Esophagus (tissue), 2 donors: ENCODE measurements around the gene ZNF783. TPM values are rescaled to one million over a fixed set of nuclear protein-coding genes. Genes with fewer than 3 reads are reported as not detected.

ENCODE experiments used
- H3K27ac ChIP-seq, 2 donors: one replicate each; pipeline ENCODE4 v1.5.1; 2013; ENCODE audit warnings: low read depth in 2 of 2, mild to moderate bottlenecking in 2 of 2, inconsistent platforms in 1 of 2, low read length in 1 of 2, moderate library complexity in 1 of 2
- H3K27me3 ChIP-seq, 2 donors: one replicate each; pipeline ENCODE4 v1.6.1; 2013; ENCODE audit warnings: low read length in 2 of 2, control low read depth in 1 of 2, mild to moderate bottlenecking in 1 of 2; ENCODE audit not compliant: insufficient read depth in 2 of 2, control insufficient read depth in 1 of 2
- H3K36me3 ChIP-seq, 2 donors: one replicate each; pipeline ENCODE4 v1.6.1; 2013; ENCODE audit warnings: low read length in 1 of 2; ENCODE audit not compliant: control insufficient read depth in 2 of 2, insufficient read depth in 2 of 2
- H3K4me1 ChIP-seq, 2 donors: one replicate each; pipeline ENCODE4 v1.6.1; 2013; ENCODE audit warnings: low read length in 1 of 2; ENCODE audit not compliant: control insufficient read depth in 2 of 2, insufficient read depth in 2 of 2
- H3K4me3 ChIP-seq, 2 donors: one replicate each; pipeline ENCODE4 v1.5.1; 2013; ENCODE audit warnings: low read length in 2 of 2, mild to moderate bottlenecking in 2 of 2, low read depth in 1 of 2, moderate library complexity in 1 of 2
- H3K9me3 ChIP-seq, 2 donors: one replicate each; pipeline ENCODE4 v1.6.1; 2013; ENCODE audit warnings: mild to moderate bottlenecking in 2 of 2, low read depth in 1 of 2, low read length in 1 of 2, moderate library complexity in 1 of 2; ENCODE audit not compliant: control insufficient read depth in 2 of 2, insufficient read depth in 1 of 2
- WGBS, 2 donors: extraction: QIAGEN DNeasy Blood & Tissue Kit; methylation state at CpG; one replicate each; pipeline ENCODE4 v1.1.7; 2013; 5-methylcytosine and 5-hydroxymethylcytosine counted together
- polyA plus RNA-seq, 2 donors: library from polyadenylated mRNA; stranded (reverse); fragments of 200-250 nt; gene quantifications; one replicate each; pipeline ENCODE4 v1.2.3, GENCODE V29; 2013
- donor health status: healthy with polysubstance abuse.
- donor health status: Bipolar disorder and iron deficiency.

The ZNF783 gene
- polyA plus RNA-seq: 1 to 10 TPM; 4.2 to 7.9 TPM

DNA sequence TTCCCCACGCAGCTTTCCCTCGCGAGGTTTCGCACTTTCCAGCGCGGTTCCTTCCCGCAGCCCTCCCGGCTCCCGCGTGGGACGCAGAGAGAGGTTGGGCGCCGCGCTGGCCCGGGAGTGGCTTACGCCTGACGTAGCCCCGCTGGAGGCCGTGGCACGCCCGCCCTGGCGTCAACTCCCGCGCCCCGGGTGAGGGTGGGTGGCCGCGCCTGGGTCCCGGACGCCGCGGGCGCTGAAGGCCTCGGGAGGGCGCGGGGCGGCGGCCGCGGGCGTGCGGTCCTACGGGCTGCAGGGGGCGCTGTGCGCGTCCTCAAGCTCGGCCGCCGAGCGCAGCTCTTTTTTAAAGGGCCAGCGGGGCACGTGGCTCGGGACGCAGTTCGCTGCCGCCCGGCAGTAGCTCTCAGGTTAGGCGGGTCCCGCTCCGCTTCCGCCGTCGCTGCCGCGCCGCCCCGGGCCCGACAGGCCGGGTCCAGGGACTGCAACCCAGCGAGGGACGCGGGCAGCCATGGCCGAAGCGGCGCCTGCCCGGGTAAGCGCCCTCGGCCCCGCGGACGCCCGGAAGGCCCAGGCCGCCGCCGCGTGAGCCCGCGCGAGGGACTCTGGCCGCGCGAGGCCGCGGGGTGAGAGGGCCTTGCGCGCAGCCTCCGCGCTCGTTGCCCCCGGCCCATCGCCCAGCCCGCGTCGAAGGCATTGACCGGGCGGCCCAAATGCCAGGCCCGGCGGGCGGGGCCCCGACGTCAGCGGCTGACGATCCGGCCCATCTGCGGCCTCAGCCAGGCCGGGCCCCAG, at the start of gene ZNF783:
ZNF783 (plus strand) TSS at position 368 of the 789 bp plus-strand sequence; CDS start at position 506, 138 bp downstream.
- Histone ChIP-seq H3K4me3 (peak within 1 kb of the TSS; percentile 61 to 67), H3K27me3 (no peaks in the 10 kb centered on the region), H3K36me3 (peaks cover 0 to 9% of the 10 kb centered on the region in 2 donors), H3K9me3 (no peaks in the 10 kb centered on the region), H3K27ac (peak within 1 kb of the TSS; percentile 80 to 95), H3K4me1 (no peaks in the 10 kb centered on the region)
- WGBS, 2 donors: 1% methylated on average over 83 to 115 of the region's 115 CpGs

DNA sequence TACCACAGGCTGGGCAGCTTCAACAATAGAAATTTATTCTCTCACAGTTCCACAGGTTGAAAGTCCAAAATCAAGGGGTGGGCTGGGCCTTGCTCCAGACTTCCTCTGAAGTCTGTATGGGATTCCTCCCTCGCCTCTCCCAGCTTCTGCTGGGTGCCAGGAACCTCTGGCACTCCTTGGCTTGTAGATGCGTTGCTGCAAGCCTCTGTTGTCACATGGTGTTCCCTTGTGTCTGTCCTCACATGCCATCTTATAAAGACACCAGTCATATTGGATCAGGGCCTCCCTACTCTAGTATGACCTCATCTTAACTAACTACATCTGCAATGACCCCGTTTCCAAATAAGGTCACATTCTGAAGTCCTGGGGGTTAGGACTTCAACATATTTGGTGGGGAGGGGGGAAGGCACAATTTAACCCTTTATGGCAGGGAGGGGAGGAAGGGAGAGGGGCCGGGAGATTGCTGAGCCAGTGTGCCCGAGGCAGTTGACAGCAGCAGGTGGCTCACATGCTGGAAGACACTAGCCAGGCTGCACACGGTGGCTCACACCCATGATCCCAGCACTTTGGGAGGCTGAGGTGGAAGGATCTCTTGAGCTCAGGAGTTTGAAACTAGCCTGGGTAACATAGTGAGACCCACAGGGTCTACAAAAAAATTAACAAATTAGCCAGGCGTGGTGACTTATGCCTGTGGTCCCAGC, 47.8 kb upstream of the ZNF783 start:
- WGBS, 2 donors: 68 to 77% methylated on average over 7 of the region's 7 CpGs
- H3K27ac ChIP-seq: no peak overlapping the region
- no peaks in the 10 kb centered on the region for H3K9me3 ChIP-seq
- no peaks in the 10 kb centered on the region for H3K27me3 ChIP-seq
- H3K36me3 ChIP-seq: peaks cover 31 to 59% of the 10 kb centered on the region in 2 donors
- no peaks in the 10 kb centered on the region for H3K4me1 ChIP-seq
- H3K4me3 ChIP-seq: no peak overlapping the region

DNA sequence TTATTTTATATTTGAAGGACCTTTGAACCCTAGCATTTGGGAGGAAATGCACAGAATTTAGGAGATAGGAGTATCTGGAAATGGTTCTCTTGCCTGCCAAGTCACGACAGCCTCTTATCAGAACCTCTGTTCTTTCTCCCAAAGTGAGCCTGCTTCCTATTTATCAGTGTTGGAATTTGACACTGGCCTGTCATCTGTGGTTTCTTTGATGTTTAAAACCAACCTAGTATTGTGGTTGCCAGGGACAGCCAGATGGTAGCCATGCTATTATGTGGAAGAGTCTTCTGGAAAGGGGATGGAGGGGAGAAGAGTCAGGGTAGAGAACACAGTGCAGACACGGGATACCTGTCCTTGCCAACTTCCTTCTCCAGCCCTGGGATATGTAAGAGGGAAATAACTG, 45.6 kb upstream of the ZNF783 start:
- H3K27ac ChIP-seq: no peak overlapping the region
- no peaks in the 10 kb centered on the region for H3K4me1 ChIP-seq
- peaks cover 24 to 55% of the 10 kb centered on the region in 2 donors for H3K36me3 ChIP-seq
- WGBS, 2 donors: 77 to 86% methylated on average over 2 of the region's 2 CpGs
- no peaks in the 10 kb centered on the region for H3K27me3 ChIP-seq
- H3K9me3 ChIP-seq: no peaks in the 10 kb centered on the region
- H3K4me3 ChIP-seq: no peak overlapping the region

DNA sequence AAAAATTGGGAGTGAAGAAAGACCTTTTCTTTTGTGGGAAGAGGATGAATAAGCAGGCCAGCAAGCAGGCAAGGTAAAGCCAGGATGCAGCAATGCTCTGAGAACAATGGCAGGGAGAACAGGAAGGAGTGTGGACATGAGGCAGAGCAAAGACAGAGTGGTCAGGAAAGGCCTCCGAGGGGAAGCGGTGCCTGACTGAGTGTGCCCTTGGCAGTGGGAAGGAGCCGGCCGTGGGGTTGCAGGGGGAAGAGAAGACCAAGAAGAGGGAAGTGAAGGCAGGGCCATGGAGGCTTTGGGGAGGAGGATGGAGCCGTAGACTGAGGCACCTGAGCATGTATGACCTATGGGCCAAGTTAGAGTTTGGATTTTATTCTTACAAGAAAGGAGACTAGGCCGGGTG, 44.4 kb upstream of the ZNF783 start:
- no peak overlapping the region for H3K27ac ChIP-seq
- peaks cover 26 to 53% of the 10 kb centered on the region in 2 donors for H3K36me3 ChIP-seq
- WGBS, 2 donors: 87% methylated on average over 6 of the region's 6 CpGs
- H3K4me3 ChIP-seq: no peak overlapping the region
- H3K4me1 ChIP-seq: no peaks in the 10 kb centered on the region
- H3K27me3 ChIP-seq: no peaks in the 10 kb centered on the region
- no peaks in the 10 kb centered on the region for H3K9me3 ChIP-seq

DNA sequence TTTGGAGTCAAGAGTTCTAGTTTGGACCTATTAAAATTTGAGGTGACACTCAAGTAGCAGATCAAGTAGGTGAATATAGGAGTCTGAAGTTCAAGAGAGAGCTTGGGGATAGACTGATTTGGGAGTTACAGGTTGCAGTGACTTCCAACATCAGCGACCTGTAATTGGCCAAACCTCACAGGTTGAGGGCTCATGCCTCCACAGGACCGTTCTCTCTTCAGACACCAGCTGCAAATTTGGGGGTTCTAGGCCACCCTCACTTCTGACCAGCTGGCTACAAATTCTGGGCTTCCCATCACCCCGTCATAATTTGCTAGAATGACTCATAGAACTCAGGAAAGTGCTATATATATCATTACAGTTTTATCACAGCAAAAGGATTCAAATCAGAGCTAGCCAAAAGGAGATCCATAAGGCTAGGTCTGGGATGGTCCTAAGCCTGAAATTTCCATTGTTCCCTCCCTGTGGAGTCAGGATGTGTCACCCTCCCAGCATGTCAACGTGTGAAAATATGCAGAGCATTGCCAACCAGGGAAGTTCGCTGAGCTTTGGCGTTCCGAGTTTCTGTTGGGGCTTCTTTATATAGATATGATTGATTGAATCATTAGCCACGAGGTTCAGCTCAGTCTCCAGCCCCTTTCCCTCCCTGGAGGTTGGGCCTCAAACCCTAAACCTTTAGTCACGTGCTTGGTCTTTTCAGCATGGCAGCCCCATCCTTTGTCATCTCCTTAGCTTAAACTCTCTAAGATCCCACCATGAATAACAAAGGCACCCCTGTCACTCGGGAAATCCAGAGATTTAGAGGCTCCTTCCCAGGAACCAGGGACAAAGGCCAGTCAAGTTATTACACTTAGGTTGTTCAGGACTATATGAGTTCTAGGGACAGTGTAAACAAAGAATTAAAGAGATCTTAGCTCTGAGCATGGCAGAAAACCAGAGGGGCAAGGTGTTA, 43.3 kb upstream of the ZNF783 start:
- peaks cover 19 to 45% of the 10 kb centered on the region in 2 donors for H3K36me3 ChIP-seq
- no peaks in the 10 kb centered on the region for H3K4me1 ChIP-seq
- 86% methylated on average over 10 of the region's 10 CpGs for WGBS, 2 donors
- H3K9me3 ChIP-seq: no peaks in the 10 kb centered on the region
- no peak overlapping the region for H3K4me3 ChIP-seq
- no peaks in the 10 kb centered on the region for H3K27me3 ChIP-seq
- H3K27ac ChIP-seq: no peak overlapping the region

DNA sequence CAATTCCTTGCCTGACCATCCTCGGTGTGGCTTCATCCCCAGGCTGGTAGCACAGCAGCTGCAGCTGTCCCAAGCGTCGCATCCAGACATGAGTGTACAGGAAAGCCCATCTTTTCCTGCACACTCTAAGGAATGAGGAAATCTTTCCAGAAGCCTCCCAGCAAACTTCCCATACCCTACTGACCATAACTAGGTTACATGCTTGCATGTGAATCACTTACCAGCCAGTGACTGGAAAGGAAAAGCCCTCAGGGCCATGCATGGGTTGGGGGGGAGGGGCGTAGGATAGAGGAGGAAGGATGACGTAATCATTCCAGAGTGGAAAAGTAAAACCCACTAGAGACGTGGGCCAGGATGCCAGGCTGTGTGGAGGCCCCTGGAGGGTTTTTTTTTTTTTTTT, 41.5 kb upstream of the ZNF783 start:
- H3K27me3 ChIP-seq: no peaks in the 10 kb centered on the region
- no peak overlapping the region for H3K4me3 ChIP-seq
- H3K27ac ChIP-seq: no peak overlapping the region
- H3K36me3 ChIP-seq: peaks cover 15 to 45% of the 10 kb centered on the region in 2 donors
- 70 to 79% methylated on average over 6 of the region's 6 CpGs for WGBS, 2 donors
- H3K4me1 ChIP-seq: no peaks in the 10 kb centered on the region
- H3K9me3 ChIP-seq: no peaks in the 10 kb centered on the region

GRCh38 chr7:149223176-149223575, 38.8 kb upstream of the ZNF783 start:
- Histone ChIP-seq H3K9me3 (no peaks in the 10 kb centered on the region), H3K27me3 (no peaks in the 10 kb centered on the region), H3K4me1 (no peaks in the 10 kb centered on the region), H3K4me3 (no peak overlapping the region), H3K27ac (no peak overlapping the region), H3K36me3 (peaks cover 11 to 31% of the 10 kb centered on the region in 2 donors)
- whole genome bisulfite sequencing, 2 donors: 95 to 97% methylated on average over 8 of the region's 8 CpGs

- Histone ChIP-seq H3K4me3 (no peak overlapping the region), H3K4me1 (no peaks in the 10 kb centered on the region), H3K27ac (no peak overlapping the region), H3K27me3 (no peaks in the 10 kb centered on the region), H3K9me3 (no peaks in the 10 kb centered on the region), H3K36me3 (peaks cover 11 to 27% of the 10 kb centered on the region in 2 donors)
- 97 to 98% methylated on average over 32 to 39 of the region's 39 CpGs for WGBS, 2 donors
Measured at GRCh38 chr7:149223761-149224160, 38.2 kb upstream of the ZNF783 start.

GRCh38 chr7:149224352-149224751, 37.6 kb upstream of the ZNF783 start:
- H3K27ac ChIP-seq: no peak overlapping the region
- WGBS, 2 donors: 97 to 98% methylated on average over 37 of the region's 37 CpGs
- peaks cover 11 to 24% of the 10 kb centered on the region in 2 donors for H3K36me3 ChIP-seq
- no peak overlapping the region for H3K4me3 ChIP-seq
- no peaks in the 10 kb centered on the region for H3K27me3 ChIP-seq
- H3K9me3 ChIP-seq: no peaks in the 10 kb centered on the region
- H3K4me1 ChIP-seq: no peaks in the 10 kb centered on the region
